ENCODE measurements around the gene PRKCZ. TPM values are rescaled to one million over a fixed set of nuclear protein-coding genes. Genes with fewer than 3 reads are reported as not detected.

Gene PRKCZ
- 0.29 and 0.72 TPM in 2 replicates for total RNA-seq

DNA sequence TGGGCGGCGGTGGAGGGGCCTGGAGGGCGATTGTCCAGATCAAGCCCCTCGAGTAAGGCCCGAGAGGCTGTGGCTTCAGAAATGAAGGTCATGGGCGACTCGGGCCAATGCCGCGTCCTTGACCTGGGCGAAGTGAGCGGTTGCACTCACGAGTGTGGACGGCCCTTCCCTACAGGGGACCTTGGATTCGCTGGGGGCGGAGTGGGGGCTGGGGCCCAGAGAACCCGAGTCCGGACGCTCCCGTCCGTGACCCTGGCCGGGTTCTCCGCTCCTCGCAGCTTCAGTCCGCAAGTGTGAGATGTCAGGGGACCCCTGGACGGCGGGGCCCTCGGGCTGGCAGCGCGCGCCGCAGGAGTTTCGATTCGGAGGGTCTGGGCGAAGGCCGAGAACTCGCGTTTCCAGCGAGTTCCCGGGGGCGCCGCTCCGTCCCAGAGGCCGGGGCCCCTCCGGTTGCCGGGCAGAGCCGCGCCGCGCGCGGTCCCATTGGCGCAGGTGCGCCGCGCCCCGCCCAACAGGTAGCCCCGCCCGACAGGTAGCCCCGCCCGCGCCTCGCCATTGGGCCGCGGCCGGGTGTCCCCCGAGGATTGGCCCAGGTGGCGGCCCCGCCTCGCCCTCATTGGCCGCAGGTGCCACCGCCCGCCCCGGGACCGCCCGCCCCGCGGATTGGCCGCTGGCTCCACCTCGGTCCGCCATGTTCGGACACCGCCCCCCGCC is at the start of gene PRKCZ:
Gene PRKCZ, plus strand, starts transcription at position 694 of the 714 bp plus-strand sequence. CDS start 220 bp downstream, outside the sequence.
- Histone ChIP-seq H3K27me3 (ENCODE audit: insufficient read depth, low read length) (peaks cover 47% of the 10 kb centered on the region), H3K9me3 (ENCODE audit: low read depth, low read length) (no peaks in the 10 kb centered on the region), H3K4me2 (ENCODE audit: insufficient read depth, low read length) (no peak within 1 kb of the TSS), H3K4me3 (ENCODE audit: insufficient read depth, low read length) (no peak within 1 kb of the TSS), H3K4me1 (ENCODE audit: insufficient read depth, low read length) (no peaks in the 10 kb centered on the region), H3K79me2 (ENCODE audit: insufficient read depth, low read length) (no peaks in the 10 kb centered on the region), H3K36me3 (ENCODE audit: insufficient read depth, low read length) (no peaks in the 10 kb centered on the region), H2AFZ (ENCODE audit: low read length) (no peak within 1 kb of the TSS), H4K20me1 (ENCODE audit: insufficient read depth, low read length) (no peaks in the 10 kb centered on the region), H3K27ac (ENCODE audit: low read depth, low read length) (no peak within 1 kb of the TSS)
- TF ChIP-seq, protein P1, sequence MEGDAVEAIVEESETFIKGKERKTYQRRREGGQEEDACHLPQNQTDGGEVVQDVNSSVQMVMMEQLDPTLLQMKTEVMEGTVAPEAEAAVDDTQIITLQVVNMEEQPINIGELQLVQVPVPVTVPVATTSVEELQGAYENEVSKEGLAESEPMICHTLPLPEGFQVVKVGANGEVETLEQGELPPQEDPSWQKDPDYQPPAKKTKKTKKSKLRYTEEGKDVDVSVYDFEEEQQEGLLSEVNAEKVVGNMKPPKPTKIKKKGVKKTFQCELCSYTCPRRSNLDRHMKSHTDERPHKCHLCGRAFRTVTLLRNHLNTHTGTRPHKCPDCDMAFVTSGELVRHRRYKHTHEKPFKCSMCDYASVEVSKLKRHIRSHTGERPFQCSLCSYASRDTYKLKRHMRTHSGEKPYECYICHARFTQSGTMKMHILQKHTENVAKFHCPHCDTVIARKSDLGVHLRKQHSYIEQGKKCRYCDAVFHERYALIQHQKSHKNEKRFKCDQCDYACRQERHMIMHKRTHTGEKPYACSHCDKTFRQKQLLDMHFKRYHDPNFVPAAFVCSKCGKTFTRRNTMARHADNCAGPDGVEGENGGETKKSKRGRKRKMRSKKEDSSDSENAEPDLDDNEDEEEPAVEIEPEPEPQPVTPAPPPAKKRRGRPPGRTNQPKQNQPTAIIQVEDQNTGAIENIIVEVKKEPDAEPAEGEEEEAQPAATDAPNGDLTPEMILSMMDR (IDR thresholded peaks at IDR 0.05; ENCODE audit: extremely low read depth, low read depth, low read length): no peak
- no peak for DNase-seq (ENCODE audit: insufficient read length, low spot score, missing footprints)

DNA sequence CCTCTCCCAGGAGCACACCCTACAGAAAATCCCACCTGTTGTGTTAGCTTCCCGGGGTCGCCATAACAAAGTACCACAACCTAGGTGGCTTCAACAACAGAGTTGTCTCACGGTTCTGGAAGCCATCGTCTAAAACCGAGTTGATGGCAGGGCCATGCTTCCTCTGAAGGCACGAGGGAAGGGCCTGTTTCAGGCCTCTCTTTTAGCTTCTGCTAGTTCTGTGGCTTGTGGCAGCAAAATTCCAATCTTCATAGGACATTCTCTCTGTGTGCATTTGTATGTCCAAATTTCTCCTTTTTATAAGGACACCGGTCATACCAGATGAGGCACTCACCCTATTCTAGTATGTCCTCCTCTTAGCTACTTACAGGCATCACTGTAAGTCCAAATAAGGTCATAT is 49.8 kb upstream of the PRKCZ start:
- Histone ChIP-seq H3K27me3 (ENCODE audit: insufficient read depth, low read length) (peaks cover 29% of the 10 kb centered on the region), H3K9me3 (ENCODE audit: low read depth, low read length) (no peaks in the 10 kb centered on the region), H3K4me1 (ENCODE audit: insufficient read depth, low read length) (no peaks in the 10 kb centered on the region), H3K4me3 (ENCODE audit: insufficient read depth, low read length) (no peak overlapping the region), H4K20me1 (ENCODE audit: insufficient read depth, low read length) (no peaks in the 10 kb centered on the region), H3K36me3 (ENCODE audit: insufficient read depth, low read length) (no peaks in the 10 kb centered on the region), H3K27ac (ENCODE audit: low read depth, low read length) (no peak overlapping the region), H3K4me2 (ENCODE audit: insufficient read depth, low read length) (no peak overlapping the region), H2AFZ (ENCODE audit: low read length) (no peak overlapping the region), H3K79me2 (ENCODE audit: insufficient read depth, low read length) (no peaks in the 10 kb centered on the region)
- peak; percentile 59 for DNase-seq (ENCODE audit: insufficient read length, low spot score, missing footprints)
- TF ChIP-seq, protein P1 (IDR thresholded peaks at IDR 0.05; ENCODE audit: extremely low read depth, low read depth, low read length): no peak

DNA sequence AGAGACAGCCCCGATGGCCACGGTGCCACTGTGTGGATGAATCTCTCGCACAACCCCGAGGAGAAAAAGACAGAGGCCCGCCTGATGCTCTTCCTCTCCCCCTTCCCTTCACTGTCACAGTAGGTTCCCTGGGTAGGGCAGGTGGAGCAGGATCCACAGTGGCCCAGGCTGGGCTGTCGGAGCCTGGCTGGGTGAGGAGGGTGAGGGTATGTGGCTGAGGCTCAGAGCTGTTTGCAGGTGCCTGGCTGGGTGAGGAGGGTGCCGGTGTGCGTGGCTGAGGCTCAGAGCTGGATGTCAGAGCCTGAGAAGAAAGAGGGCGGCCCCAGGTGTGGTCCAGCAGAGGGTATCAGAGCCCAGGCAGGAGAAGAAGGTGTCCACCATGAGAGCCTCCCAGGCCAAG is 49.4 kb upstream of the PRKCZ start:
- DNase-seq (ENCODE audit: insufficient read length, low spot score, missing footprints): peak; percentile 21
- TF ChIP-seq, protein P1 (IDR thresholded peaks at IDR 0.05; ENCODE audit: extremely low read depth, low read depth, low read length): no peak
- H2AFZ ChIP-seq (ENCODE audit: low read length): no peak overlapping the region
- H3K4me1 ChIP-seq (ENCODE audit: insufficient read depth, low read length): no peaks in the 10 kb centered on the region
- H3K27me3 ChIP-seq (ENCODE audit: insufficient read depth, low read length): peaks cover 29% of the 10 kb centered on the region
- H3K9me3 ChIP-seq (ENCODE audit: low read depth, low read length): no peaks in the 10 kb centered on the region
- no peak overlapping the region for H3K4me2 ChIP-seq (ENCODE audit: insufficient read depth, low read length)
- H3K79me2 ChIP-seq (ENCODE audit: insufficient read depth, low read length): no peaks in the 10 kb centered on the region
- H3K36me3 ChIP-seq (ENCODE audit: insufficient read depth, low read length): no peaks in the 10 kb centered on the region
- H4K20me1 ChIP-seq (ENCODE audit: insufficient read depth, low read length): no peaks in the 10 kb centered on the region
- no peak overlapping the region for H3K27ac ChIP-seq (ENCODE audit: low read depth, low read length)
- no peak overlapping the region for H3K4me3 ChIP-seq (ENCODE audit: insufficient read depth, low read length)

DNA sequence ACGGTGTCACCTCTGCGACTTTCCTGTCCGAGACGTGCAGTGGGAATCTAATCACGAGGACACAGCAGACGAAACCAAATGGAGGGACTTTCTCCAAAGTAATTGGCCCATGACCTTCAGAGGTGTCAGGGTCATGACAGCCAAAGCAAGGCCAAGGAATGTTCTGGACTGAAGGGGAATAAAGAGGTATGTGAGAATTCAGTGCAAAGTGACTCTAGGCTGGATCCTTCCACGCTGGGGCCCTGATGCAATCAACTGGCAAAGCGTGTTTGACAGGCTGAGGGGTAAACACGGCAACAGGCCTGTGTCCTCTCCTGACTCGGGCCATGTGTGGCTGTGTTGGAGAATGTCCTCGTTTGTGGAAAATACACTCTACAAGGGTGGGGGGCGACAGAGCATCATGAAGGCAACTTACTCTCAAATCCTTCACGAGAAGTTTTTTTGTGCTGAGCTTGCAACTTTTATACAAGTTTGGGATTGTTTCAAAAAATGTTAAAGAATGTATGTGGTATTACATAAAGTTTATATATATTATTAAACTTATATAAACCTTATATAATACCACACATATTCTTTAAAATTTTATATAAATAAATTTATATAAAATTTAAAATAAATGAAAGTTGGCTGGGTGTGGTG is 48.3 kb upstream of the PRKCZ start:
- Histone ChIP-seq H4K20me1 (ENCODE audit: insufficient read depth, low read length) (no peaks in the 10 kb centered on the region), H2AFZ (ENCODE audit: low read length) (no peak overlapping the region), H3K79me2 (ENCODE audit: insufficient read depth, low read length) (no peaks in the 10 kb centered on the region), H3K4me3 (ENCODE audit: insufficient read depth, low read length) (no peak overlapping the region), H3K4me1 (ENCODE audit: insufficient read depth, low read length) (no peaks in the 10 kb centered on the region), H3K36me3 (ENCODE audit: insufficient read depth, low read length) (no peaks in the 10 kb centered on the region), H3K4me2 (ENCODE audit: insufficient read depth, low read length) (no peak overlapping the region), H3K27ac (ENCODE audit: low read depth, low read length) (no peak overlapping the region), H3K9me3 (ENCODE audit: low read depth, low read length) (no peaks in the 10 kb centered on the region), H3K27me3 (ENCODE audit: insufficient read depth, low read length) (peaks cover 29% of the 10 kb centered on the region)
- peak; percentile 76 for DNase-seq (ENCODE audit: insufficient read length, low spot score, missing footprints)
- TF ChIP-seq, protein P1 (IDR thresholded peaks at IDR 0.05; ENCODE audit: extremely low read depth, low read depth, low read length): no peak

Measured in osteoblast (primary cell).